ENCODE data around the gene USP17L29. TPM values are rescaled to one million over a fixed set of nuclear protein-coding genes. Genes with fewer than 3 reads are reported as not detected.
"Not testable (repeated sequence)": the region's sequence is repeated elsewhere in the genome, so short reads cannot be mapped to it uniquely, and the experiment has no call there.

Gene USP17L29, protein sequence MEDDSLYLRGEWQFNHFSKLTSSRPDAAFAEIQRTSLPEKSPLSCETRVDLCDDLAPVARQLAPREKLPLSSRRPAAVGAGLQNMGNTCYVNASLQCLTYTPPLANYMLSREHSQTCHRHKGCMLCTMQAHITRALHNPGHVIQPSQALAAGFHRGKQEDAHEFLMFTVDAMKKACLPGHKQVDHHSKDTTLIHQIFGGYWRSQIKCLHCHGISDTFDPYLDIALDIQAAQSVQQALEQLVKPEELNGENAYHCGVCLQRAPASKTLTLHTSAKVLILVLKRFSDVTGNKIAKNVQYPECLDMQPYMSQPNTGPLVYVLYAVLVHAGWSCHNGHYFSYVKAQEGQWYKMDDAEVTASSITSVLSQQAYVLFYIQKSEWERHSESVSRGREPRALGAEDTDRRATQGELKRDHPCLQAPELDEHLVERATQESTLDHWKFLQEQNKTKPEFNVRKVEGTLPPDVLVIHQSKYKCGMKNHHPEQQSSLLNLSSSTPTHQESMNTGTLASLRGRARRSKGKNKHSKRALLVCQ
- not detected for total RNA-seq

- ATAC-seq = not testable (repeated sequence)
Measured at GRCh38 chr4:9353338-9353737, at the start of gene USP17L29. TSS of gene USP17L29 (plus strand) at chr4:9353638. CDS start at chr4:9353638, 0 bp downstream.

- not testable (repeated sequence) for ATAC-seq
Measured at GRCh38 chr4:9324191-9324590, 29.2 kb upstream of the USP17L29 start.

GRCh38 chr4:9324865-9325264, 28.6 kb upstream of the USP17L29 start, which contains the start of gene USP17L24:
TSS of gene USP17L24 (plus strand) at chr4:9325165. CDS start at chr4:9325165, 0 bp downstream.
- ATAC-seq = not testable (repeated sequence)

- ATAC-seq = not testable (repeated sequence)
Measured at GRCh38 chr4:9329611-9330010, 23.8 kb upstream of the USP17L29 start, which contains the start of gene USP17L25. TSS of gene USP17L25 (plus strand) at chr4:9329911. CDS start at chr4:9329911, 0 bp downstream.

- ATAC-seq = not testable (repeated sequence)
Measured at GRCh38 chr4:9334358-9334757, 19.1 kb upstream of the USP17L29 start, which contains the start of gene USP17L26. TSS of gene USP17L26 (plus strand) at chr4:9334658. CDS start at chr4:9334658, 0 bp downstream.

DNA sequence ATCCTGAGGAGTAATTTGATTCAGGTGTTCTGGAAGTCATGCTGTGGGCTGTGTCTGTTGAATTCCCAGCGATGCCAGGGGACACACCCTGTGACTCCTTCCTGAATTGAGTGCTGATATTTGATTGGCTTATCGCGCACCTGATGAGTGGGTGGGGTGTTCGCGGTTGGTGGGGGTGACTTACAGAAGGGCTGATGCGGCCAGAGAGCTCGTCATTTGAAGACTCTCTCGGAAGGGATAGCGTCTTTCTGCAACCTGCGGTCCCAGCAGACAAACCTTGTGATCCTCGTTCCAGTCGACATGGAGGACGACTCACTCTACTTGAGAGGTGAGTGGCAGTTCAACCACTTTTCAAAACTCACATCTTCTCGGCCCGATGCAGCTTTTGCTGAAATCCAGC, 14.3 kb upstream of the USP17L29 start, which contains the start of gene USP17L5:
USP17L5 (plus strand) TSS at position 301 of the 400 bp plus-strand sequence; CDS start at position 301, 0 bp downstream.
- ATAC-seq = not testable (repeated sequence)

DNA sequence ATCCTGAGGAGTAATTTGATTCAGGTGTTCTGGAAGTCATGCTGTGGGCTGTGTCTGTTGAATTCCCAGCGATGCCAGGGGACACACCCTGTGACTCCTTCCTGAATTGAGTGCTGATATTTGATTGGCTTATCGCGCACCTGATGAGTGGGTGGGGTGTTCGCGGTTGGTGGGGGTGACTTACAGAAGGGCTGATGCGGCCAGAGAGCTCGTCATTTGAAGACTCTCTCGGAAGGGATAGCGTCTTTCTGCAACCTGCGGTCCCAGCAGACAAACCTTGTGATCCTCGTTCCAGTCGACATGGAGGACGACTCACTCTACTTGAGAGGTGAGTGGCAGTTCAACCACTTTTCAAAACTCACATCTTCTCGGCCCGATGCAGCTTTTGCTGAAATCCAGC, 9.6 kb upstream of the USP17L29 start, which contains the start of gene USP17L27:
USP17L27 (plus strand) TSS at position 301 of the 400 bp plus-strand sequence; CDS start at position 301, 0 bp downstream.
- ATAC-seq = not testable (repeated sequence)

GRCh38 chr4:9348593-9348992, 4.8 kb upstream of the USP17L29 start, which contains the start of gene USP17L28:
TSS of gene USP17L28 (plus strand) at chr4:9348893. CDS start at chr4:9348893, 0 bp downstream.
- not testable (repeated sequence) for ATAC-seq

DNA sequence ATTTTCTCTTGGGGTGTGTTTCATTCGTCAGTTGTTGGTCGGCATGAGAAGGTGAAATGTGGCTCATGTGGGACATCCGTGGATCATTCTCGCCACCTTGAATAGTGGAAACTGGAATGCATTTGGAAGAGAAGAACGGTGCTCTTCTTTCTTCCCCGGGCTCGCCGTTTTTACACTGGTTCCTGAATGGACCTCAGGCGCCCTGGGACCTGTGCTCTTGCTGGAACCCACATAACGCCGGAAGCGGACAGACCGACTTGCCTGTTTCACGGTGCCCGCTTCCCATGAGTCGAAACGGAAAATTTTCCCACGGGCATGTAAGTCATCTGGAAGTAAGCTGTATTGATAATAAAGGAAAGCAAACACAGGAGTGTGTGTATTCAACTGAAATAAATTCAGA, 2.6 kb upstream of the USP17L29 start:
- not testable (repeated sequence) for ATAC-seq

DNA sequence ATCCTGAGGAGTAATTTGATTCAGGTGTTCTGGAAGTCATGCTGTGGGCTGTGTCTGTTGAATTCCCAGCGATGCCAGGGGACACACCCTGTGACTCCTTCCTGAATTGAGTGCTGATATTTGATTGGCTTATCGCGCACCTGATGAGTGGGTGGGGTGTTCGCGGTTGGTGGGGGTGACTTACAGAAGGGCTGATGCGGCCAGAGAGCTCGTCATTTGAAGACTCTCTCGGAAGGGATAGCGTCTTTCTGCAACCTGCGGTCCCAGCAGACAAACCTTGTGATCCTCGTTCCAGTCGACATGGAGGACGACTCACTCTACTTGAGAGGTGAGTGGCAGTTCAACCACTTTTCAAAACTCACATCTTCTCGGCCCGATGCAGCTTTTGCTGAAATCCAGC, 9.4 kb downstream of the USP17L29 start, which contains the start of gene USP17L30:
USP17L30 (plus strand) TSS at position 301 of the 400 bp plus-strand sequence; CDS start at position 301, 0 bp downstream.
- ATAC-seq = not testable (repeated sequence)

DNA sequence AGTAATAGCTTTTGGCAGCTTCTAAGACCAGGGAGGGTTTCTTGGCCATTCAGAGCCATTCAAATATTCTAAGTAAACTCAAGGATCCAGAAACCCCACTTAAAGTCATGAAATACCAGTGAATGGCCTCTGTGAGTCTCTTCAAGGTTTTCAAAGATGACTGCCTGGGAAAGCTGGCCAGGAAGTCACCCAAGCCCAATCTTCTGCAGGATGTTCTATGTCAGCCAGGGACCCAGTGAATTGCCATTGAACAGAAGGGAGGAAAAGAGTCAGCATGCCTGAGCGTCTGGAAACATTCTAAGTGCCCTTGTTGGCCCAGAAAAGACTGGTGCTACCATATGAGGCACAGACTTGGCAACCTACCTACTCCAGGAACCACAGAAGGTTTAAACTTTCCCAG, 26.4 kb downstream of the USP17L29 start:
- ATAC-seq = not testable (repeated sequence)

- not testable (repeated sequence) for ATAC-seq
Measured at GRCh38 chr4:9381012-9381534, 27.6 kb downstream of the USP17L29 start.

DNA sequence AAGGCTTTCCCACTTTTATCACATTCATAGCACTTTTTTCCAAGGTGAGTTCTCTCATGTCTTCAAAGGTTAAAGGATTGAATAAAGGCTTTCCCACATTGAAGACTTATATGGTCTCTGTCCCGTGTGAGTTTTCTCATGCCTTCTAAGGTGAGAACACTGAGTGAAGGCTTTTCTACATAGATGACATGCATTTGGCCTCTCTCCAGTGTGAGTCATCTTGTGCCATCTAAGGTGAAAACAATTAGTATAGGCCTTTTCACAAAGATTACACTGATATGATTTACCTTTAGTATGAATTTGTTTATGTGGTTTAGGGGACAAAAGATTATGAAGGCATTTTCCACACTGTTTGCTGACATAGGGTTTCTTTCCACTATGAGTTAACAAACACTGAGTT, 30.7 kb downstream of the USP17L29 start:
- ATAC-seq = no peak

DNA sequence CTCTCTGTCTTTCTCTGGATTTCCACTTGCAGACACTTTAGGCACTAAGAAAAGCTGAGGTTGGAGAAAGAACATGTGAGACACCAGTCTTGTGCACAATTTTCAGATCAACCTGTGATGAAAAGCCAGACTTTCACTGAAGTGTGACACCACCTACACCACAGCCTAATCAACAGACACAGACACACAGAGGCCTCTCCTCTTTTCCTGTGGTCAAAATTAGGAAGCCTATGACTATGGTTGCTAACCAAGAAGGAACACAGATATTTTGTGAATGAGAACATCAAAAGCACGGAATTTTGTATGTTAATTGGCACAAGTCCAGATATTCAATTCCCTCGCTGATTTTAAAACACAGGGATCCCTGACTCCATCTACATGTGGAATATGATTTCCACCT, 35.6 kb downstream of the USP17L29 start:
- not testable (repeated sequence) for ATAC-seq

Other genes with a start within 250 kb of the USP17L29 start
- gene FAM90A26, start 183.2 kb upstream of the USP17L29 start, total RNA-seq = not detected
- not detected for gene USP17L10, start 143.0 kb upstream of the USP17L29 start, total RNA-seq
- gene USP17L11, start 138.2 kb upstream of the USP17L29 start, total RNA-seq = not detected
- not detected for gene USP17L12, start 133.5 kb upstream of the USP17L29 start, total RNA-seq
- gene USP17L13, start 128.7 kb upstream of the USP17L29 start, total RNA-seq = not detected
- gene USP17L15, start 119.3 kb upstream of the USP17L29 start, total RNA-seq = not detected
- not detected for gene USP17L17, start 109.8 kb upstream of the USP17L29 start, total RNA-seq
- gene USP17L18, start 105.0 kb upstream of the USP17L29 start, total RNA-seq = not detected
- not detected for gene USP17L19, start 100.3 kb upstream of the USP17L29 start, total RNA-seq
- gene USP17L20, start 95.5 kb upstream of the USP17L29 start, total RNA-seq = not detected
- gene USP17L21, start 90.8 kb upstream of the USP17L29 start, total RNA-seq = not detected
- gene USP17L22, start 86.0 kb upstream of the USP17L29 start, total RNA-seq = not detected
- gene USP17L24, start 28.5 kb upstream of the USP17L29 start, total RNA-seq = not detected
- gene USP17L25, start 23.7 kb upstream of the USP17L29 start, total RNA-seq = not detected
- not detected for gene USP17L26, start 19.0 kb upstream of the USP17L29 start, total RNA-seq
- not detected for gene USP17L5, start 14.2 kb upstream of the USP17L29 start, total RNA-seq
- gene USP17L27, start 9.5 kb upstream of the USP17L29 start, total RNA-seq = not detected
- gene USP17L28, start 4.7 kb upstream of the USP17L29 start, total RNA-seq = not detected
- not detected for gene USP17L30, start 9.5 kb downstream of the USP17L29 start, total RNA-seq
- gene DEFB131A, start 90.8 kb downstream of the USP17L29 start, total RNA-seq = not detected

Measured in esophagus mucosa (tissue), 1 donor.